GM10847 (cell line): ENCODE data around the gene SCYL2.
A peak's percentile ranks its signal among the peaks of the same experiment; 100 is the strongest.

ENCODE experiments used
- POLR2A ChIP-seq: IDR thresholded peaks from 2 replicates; pipeline ENCODE4 v1.6.1; 2011; ENCODE audit not compliant: insufficient read length; ENCODE audit errors: extremely low read depth

Gene SCYL2, protein sequence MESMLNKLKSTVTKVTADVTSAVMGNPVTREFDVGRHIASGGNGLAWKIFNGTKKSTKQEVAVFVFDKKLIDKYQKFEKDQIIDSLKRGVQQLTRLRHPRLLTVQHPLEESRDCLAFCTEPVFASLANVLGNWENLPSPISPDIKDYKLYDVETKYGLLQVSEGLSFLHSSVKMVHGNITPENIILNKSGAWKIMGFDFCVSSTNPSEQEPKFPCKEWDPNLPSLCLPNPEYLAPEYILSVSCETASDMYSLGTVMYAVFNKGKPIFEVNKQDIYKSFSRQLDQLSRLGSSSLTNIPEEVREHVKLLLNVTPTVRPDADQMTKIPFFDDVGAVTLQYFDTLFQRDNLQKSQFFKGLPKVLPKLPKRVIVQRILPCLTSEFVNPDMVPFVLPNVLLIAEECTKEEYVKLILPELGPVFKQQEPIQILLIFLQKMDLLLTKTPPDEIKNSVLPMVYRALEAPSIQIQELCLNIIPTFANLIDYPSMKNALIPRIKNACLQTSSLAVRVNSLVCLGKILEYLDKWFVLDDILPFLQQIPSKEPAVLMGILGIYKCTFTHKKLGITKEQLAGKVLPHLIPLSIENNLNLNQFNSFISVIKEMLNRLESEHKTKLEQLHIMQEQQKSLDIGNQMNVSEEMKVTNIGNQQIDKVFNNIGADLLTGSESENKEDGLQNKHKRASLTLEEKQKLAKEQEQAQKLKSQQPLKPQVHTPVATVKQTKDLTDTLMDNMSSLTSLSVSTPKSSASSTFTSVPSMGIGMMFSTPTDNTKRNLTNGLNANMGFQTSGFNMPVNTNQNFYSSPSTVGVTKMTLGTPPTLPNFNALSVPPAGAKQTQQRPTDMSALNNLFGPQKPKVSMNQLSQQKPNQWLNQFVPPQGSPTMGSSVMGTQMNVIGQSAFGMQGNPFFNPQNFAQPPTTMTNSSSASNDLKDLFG

DNA sequence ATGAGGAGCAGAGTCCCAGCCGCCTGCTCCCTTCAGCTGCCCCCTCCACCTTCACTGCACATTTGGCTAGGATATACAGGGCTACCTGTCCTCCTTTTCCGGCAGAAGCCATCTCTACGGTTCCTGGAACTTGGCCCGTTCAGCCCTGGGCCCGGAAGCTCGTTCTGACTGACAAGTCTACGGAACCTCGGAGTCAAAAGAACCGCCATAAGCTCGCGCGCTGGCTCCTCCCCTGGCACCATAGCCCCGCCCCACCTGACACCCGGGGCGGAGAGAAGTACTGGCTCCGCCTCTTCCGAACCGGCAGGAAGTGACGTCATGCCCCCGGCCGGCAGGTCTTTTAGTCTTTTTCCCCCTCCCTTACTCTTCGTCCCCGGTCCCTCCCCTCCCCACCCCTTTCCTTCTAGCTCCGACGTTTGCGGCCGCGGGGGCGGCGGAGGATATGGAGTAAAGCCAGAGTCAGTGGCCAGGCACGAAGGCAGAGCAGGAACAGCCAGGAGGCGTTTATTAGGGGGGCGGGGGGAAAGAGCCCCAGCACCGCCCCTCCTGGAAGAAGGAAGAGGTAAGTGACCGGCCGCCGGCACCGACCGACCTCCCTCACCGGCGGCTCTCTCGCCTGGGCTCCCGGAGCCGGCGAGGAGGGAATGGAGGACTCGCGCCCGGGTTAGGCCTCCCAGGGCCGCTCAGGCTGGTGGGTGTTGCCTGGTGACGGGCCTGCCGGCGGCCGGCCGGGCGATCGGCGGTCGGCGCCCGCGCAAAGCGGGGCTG is at the start of gene SCYL2, which contains the start of gene DEPDC4:
Gene SCYL2 (plus strand): TSS at position 343 of the 768 bp plus-strand sequence. CDS start 15,794 bp downstream, outside the sequence.
Gene DEPDC4 (minus strand): TSS at position 245 of the 768 bp plus-strand sequence. CDS start 3 bp downstream, at position 242.
- peak; percentile 36 for TF ChIP-seq POLR2A

DNA sequence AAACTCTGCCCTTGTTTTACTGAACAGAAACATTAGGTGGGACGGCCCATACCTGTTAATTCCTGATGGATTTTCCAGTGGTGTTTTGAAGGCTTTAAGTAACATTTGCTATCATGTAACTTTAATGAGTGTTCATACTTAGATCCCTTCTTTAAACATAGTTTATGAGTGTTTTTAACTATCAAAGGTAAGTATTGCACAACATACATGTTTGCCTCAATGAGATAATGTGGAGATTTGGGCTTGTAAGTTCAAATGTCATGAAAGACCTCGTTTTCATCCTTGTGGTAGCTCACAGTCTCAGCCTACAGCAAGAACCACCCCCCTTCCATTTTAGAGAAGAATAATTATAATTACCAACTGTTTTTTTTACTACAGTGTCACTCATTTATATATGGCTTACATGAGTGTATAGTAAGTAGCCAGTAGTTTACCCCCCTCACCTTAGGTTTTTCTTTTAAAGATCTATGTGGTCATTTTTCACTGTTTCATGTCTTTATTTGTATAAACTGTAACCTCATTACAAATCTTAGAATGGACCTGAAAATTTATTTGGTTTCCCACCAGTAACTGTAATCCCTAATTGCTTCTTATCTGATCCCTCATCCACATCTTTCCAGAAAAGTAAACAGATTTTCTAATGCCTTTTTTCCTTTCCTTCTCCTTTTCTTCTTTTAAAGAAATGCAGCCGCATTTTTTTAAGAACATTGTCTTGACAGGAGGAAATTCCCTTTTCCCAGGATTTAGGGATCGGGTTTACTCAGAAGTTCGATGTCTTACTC is 47.5 kb upstream of the SCYL2 start:
- no peak for TF ChIP-seq POLR2A

DNA sequence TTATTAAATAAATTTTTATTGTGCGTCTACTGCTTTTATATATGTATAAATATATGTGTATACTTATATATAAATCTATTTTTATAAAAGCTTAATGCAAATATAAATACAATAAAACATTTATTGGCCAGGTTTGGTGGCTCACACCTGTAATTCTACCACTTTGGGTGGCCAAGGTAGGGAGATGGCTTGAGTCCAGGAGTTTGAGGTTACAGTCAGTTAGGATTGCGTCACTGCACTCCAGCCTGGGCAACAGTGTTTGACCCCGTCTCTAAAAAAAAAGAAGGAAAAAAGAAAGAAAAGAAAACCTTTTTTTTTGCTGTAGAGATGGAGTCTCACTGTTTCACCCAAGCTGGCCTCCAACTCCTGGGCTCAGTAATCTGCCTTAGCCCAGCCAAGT is 45.5 kb upstream of the SCYL2 start:
- no peak for TF ChIP-seq POLR2A

DNA sequence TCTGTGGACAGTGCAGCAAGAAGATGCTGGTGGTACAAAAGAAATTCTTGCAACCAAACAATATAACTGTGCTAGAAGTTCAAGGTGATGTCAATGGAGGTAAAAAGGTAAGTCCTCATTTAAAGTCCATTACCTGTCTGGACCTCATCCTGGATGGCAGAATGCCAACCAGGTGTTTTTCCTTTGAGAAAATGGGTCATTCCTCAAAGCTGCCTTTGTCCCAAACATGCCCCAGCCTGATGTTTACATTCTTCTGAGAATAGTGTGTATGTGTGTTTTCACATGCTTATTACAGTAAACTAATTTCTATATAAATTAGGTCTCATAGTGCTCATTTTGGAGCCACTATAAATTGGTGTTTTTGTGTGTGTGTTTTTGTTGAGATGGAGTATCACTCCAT is 41.5 kb upstream of the SCYL2 start:
- TF ChIP-seq POLR2A: no peak

DNA sequence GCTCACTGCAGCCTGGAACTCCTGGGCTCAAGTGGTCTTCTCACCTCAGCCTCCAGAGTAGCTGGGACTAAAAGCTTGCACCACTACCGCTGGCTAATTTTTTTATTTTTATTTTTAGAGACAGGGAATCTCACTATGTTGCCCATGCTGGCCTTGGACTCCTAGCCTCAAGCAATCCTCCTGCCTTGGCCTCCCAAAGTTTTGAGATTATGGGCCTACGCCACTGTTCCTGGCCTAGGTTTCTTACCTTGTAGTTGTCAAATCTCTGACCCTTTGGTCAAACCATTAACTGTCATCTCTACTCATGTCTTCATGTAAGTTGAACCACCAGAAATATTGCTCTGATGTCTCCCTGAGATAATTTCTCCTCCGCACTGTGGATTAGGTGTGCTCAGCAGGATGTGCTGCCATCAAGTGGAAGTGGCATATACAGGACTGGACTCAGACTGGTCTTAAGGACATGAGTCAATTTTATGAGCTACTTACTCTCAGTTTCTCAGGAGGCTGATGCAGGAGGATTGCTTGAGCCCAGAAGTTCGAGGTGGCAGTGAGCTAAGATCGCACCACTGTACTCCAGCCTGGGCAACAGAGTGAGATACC is 37.8 kb upstream of the SCYL2 start:
- TF ChIP-seq POLR2A: no peak

DNA sequence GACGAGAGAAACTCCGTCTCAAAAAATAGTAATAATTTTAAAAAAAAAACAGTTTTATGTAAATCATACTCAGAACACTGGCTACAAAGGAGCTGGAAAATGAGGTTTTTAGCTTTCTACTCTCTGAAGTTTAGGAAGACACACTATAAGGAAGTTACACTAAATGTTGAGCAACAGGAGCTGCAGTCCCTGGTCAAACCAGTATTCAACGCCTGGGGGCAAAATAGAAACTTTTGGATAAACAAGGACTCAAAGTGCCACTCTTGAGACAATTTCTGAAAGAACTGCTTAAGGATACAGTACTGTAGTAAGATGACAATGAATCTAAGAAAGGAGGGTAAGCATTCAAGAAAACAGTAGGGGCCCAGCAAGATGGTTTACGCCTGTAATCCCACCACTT is 37.1 kb upstream of the SCYL2 start:
- no peak for TF ChIP-seq POLR2A

DNA sequence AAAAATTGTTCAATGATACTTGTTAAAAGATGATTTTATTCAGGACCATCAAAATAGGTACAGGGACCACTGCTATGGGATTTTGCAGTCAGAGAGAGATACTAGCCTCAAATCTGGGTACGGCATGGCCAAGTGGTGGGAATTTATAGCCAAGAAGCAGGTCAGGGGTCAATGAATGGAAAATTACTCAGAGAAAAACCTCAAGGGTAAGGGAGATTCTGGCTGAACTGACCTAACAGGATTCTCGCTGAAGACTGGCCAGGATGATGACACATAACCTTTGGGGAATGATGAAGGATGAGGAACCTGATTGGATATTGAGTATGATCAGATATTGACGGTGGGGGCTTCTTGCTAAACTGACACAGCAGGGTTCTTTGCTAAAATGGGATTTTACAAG is 32.8 kb upstream of the SCYL2 start:
- TF ChIP-seq POLR2A: no peak

DNA sequence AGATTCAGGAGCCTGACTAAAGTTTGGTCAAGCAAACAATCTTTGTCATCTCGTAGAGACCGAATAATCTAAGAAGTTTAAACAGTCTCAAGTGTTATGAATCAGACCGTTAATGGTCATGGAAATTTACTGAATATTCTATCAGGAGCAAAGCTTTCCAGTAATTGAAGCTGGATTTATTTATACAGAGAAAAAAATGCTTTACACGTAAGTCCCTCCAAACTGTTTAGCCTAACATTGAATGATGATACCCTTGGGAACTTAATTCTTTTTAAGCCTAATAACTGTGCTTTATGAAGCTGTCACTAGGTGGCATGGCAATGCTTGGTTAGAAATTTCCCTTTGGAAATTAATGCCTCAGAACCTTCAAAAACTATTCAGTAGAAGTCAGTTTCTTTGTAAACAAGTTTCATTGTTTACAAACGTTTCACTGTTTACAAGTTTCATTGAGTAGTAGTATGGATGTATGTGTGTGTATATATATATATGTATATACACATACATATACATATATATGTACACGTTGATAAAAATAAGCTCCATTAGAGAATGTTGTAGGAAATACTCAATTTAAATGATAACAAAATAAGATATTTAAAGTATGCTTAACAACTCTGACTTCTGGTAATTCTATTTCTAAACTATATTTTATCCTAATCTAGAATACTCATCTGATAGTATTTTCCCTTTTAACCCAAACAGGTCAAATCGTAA is 32.2 kb upstream of the SCYL2 start:
- no peak for TF ChIP-seq POLR2A

DNA sequence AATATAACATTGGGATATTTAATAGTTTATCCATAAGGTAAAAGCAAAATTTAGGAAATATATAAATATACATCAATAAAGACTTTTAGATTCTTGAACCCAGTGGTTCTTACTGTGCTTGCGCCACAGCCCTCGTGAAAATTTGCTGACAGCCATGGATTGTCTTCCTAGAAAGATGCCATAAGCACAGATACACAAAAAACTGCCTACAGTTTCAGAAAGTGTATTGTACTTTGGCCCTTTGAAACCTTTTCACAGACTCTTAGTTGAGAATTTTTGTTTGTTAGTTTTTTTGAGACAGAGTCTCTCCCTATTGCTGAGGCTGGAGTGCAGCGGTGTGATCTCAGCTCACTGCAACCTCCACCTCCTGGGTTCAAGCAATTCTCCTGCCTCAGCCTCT is 28.2 kb upstream of the SCYL2 start:
- no peak for TF ChIP-seq POLR2A

DNA sequence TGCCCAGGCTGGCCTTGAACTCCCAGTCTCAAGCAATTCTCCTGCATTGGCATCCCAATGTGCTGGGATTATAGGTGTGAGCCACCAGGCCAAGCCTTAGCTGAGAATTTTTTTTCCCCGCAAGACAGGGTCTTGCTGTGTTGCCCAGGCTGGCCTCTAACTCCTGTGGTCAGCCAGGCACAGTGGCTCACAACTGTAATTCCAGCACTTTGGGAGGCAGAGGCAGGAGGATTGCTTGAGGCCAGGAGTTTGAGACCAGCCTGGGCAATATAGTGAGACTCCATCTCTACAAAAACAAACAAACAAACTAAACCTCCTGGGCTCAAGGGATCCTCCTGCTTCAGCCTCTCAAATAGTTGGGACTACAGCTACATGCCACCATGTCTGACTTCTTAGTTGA is 27.4 kb upstream of the SCYL2 start:
- no peak for TF ChIP-seq POLR2A

DNA sequence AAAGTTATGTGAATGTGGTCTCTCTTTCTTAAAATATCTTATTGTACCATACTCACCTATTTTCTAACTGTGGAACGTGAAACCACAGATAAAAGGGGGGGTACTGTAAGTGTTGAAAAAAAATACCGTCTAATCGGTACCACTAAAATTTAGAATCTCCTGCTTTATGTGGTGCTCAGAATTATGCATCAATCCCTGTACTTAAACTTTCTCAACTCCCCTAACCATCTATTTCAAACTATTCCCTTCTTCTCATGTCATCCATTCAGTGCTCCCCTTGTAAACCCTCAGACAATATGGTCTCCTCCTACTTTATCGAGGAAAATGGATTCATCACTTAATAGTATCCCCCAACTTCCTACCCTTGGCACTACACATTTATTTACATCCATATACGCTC is 23.8 kb upstream of the SCYL2 start:
- no peak for TF ChIP-seq POLR2A

DNA sequence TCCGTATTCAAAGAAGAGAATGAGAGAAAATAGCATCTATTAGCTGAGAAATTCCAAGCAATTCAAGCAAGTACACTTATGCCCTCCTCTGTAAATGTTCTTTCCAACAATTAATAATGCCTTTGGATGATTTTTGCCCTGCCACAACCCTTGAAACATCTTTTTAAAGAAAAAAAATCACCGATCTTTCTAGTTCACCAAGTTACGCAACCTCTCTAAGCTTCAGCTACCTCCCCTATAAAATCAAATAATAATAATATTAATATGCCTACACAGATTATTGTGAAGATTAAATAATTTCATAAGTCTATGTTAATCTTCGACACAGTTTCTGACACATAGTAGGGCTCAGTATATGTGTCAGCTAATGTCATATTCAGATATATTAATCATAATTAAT is 19.2 kb upstream of the SCYL2 start:
- TF ChIP-seq POLR2A: no peak

DNA sequence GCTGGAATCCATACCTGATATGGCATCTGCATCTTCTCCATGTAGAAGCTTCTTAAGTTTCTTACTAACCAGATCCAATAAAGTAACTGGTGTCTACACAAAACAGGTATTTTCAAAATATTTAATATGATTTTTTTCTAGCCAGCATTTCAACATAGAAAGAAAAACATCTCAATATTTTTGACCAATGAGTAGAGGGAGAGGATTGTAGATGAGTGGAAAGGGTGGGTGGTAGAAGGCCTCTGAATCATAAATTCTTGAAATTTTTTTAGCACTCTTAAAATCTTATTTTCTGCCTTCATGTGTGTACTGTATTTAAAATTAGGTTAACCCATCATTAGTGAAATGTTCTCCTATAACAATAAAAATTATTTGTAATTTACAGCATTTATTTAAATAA is 18.1 kb upstream of the SCYL2 start:
- no peak for TF ChIP-seq POLR2A
